T-cell (primary cell): ENCODE results near the gene ELP2. TPM values are rescaled to one million over a fixed set of nuclear protein-coding genes. Genes with fewer than 3 reads are reported as not detected.

Experiments used
- ATAC-seq, 4 experiments: fragments of 200-7000 bp in 3 of 4; fragments of 150-1000 bp in 1 of 4; cut with Tn5 transposase; replicated peaks in 1 of 4; 1 replicate in 3 of 4; 2 replicates in 1 of 4; pipeline ENCODE4 v1.10.0; 2021; ENCODE audit warnings: moderate library complexity in 3 of 4, mild to moderate bottlenecking in 2 of 4, moderate number of reproducible peaks in 1 of 4
- CTCF ChIA-PET, 2 donors: fragments of 300-600 bp; sonication (Branson Sonifier 250); formaldehyde crosslinking; loops; one replicate each; lab custom pipeline; 2022; ENCODE audit warnings: antibody characterized with exemption in 2 of 2; lab: Charles Lee
- POLR2A ChIA-PET, 2 donors: fragments of 300-600 bp; sonication (Branson Sonifier 250); formaldehyde crosslinking; loops; one replicate each; lab custom pipeline; 2022; ENCODE audit warnings: antibody characterized with exemption in 2 of 2; lab: Charles Lee
- DNase-seq, 35 experiments: peaks; one replicate each; pipeline versions ENCODE4 v3.0.0 to v3.0.0-alpha.2; 2013 to 2023
- H3K27ac ChIP-seq: one replicate; pipeline ENCODE4 v1.5.1; 2013; ENCODE audit warnings: low read length
- H3K27me3 ChIP-seq, 2 experiments: replicated peaks in 1 of 2; 1 replicate in 1 of 2; 2 replicates in 1 of 2; pipeline versions ENCODE4 v1.6.1 to v1.7.0; 2013; ENCODE audit warnings: low read length in 1 of 2, mixed read lengths in 1 of 2; ENCODE audit not compliant: control insufficient read depth in 2 of 2, insufficient read depth in 2 of 2; ENCODE audit errors: extremely low read depth in 1 of 2
- H3K36me3 ChIP-seq, 2 donors: 1 replicate in 1 of 2; 2 replicates in 1 of 2; pipeline versions ENCODE4 v1.6.1 to v1.7.0; 2013; ENCODE audit warnings: low read length in 1 of 2; ENCODE audit not compliant: control insufficient read depth in 2 of 2, insufficient read depth in 1 of 2; ENCODE audit errors: extremely low read depth in 1 of 2
- H3K4me1 ChIP-seq, 2 experiments: 1 replicate in 1 of 2; 2 replicates in 1 of 2; pipeline versions ENCODE4 v1.6.1 to v1.7.0; 2013; ENCODE audit warnings: low read length in 2 of 2, mixed read lengths in 1 of 2; ENCODE audit not compliant: insufficient read depth in 2 of 2, control insufficient read depth in 1 of 2; ENCODE audit errors: extremely low read depth in 1 of 2
- H3K4me3 ChIP-seq, 2 donors: 1 replicate in 1 of 2; 2 replicates in 1 of 2; pipeline versions ENCODE4 v1.5.1 to v1.7.0; 2013; ENCODE audit warnings: mild to moderate bottlenecking in 2 of 2, low read length in 1 of 2, moderate library complexity in 1 of 2; ENCODE audit not compliant: control insufficient read depth in 1 of 2; ENCODE audit errors: extremely low read depth in 1 of 2
- H3K9me3 ChIP-seq: 2 replicates; pipeline ENCODE4 v1.7.0; 2013
- H3K27ac Mint-ChIP-seq, 2 donors: one replicate each; pipeline ENCODE4 v1.8.0; 2020 to 2021; ENCODE audit warnings: mild to moderate bottlenecking in 2 of 2, mixed read lengths in 2 of 2
- H3K27me3 Mint-ChIP-seq, 2 donors: one replicate each; pipeline ENCODE4 v1.8.0; 2021 to 2022; ENCODE audit warnings: mixed read lengths in 2 of 2
- H3K36me3 Mint-ChIP-seq: one replicate; pipeline ENCODE4 v1.8.0; 2021; ENCODE audit warnings: mixed read lengths
- H3K4me1 Mint-ChIP-seq, 3 donors: one replicate each; pipeline ENCODE4 v1.8.0; 2020 to 2022; ENCODE audit warnings: mixed read lengths in 3 of 3, mild to moderate bottlenecking in 1 of 3
- H3K4me3 Mint-ChIP-seq, 3 donors: one replicate each; pipeline ENCODE4 v1.8.0; 2020 to 2022; ENCODE audit warnings: mild to moderate bottlenecking in 3 of 3, mixed read lengths in 3 of 3, moderate library complexity in 3 of 3
- H3K9me3 Mint-ChIP-seq, 3 donors: one replicate each; pipeline ENCODE4 v1.8.0; 2020 to 2022; ENCODE audit warnings: mixed read lengths in 3 of 3
- WGBS: methylation state at CpG from one replicate; pipeline ENCODE4 v1.1.5; 2013; ENCODE audit warnings: missing lambda C conversion rate; ENCODE audit not compliant: insufficient coverage; 5-methylcytosine and 5-hydroxymethylcytosine counted together
- total RNA-seq, 35 experiments: library from RNA in 6 of 35; stranded (reverse) in 6 of 35; fragments of 120-200 nt in 1 of 35; gene quantifications; one replicate each; pipeline versions ENCODE4 v1.2.1 to v1.2.4 and lab custom pipeline; 2013 to 2026

Gene ELP2
- total RNA-seq, 5 donors from 2014 or later (not counting 1 experiment from before 2014, with no cell fraction given), result 109 to 156 (median 150) TPM

GRCh38 chr18:36141576-36141975, 11.9 kb downstream of the ELP2 start:
- H3K36me3 Mint-ChIP-seq, result peaks cover 59% of the 10 kb centered on the region
- H3K27me3 Mint-ChIP-seq, result no peaks in the 10 kb centered on the region
- no peaks in the 10 kb centered on the region for H3K4me1 ChIP-seq
- no peak overlapping the region for H3K4me3 ChIP-seq
- CTCF ChIA-PET, result interaction anchor here in 1 of 2 donors (0.7 kb wide), 2 partner anchors 145 to 1789 kb away, joined by 6 read pairs; no protein-coding TSS in a partner anchor
- peaks cover 5 to 91% of the 10 kb centered on the region in 2 donors for H3K36me3 ChIP-seq
- POLR2A ChIA-PET, result interaction anchor here (0.6 to 0.7 kb wide), 3 partner anchors 8 to 125 kb away, joined by 3 to 9 read pairs (median 7); no protein-coding TSS in a partner anchor
- WGBS, result 100% methylated on average over 1 of the region's 4 CpGs
- no peaks in the 10 kb centered on the region for H3K9me3 ChIP-seq
- H3K27ac ChIP-seq, result no peak overlapping the region
- no peaks in the 10 kb centered on the region for H3K27me3 ChIP-seq
- no peak overlapping the region for H3K27ac Mint-ChIP-seq
- DNase-seq (no peak), ATAC-seq (no peak)
- no peak overlapping the region for H3K4me3 Mint-ChIP-seq
- no peaks in the 10 kb centered on the region for H3K9me3 Mint-ChIP-seq
- peaks cover 0 to 18% (median 11%) of the 10 kb centered on the region in 3 donors for H3K4me1 Mint-ChIP-seq

- Mint-ChIP-seq H3K4me1 (peaks cover 0 to 10% (median 7%) of the 10 kb centered on the region in 3 donors), H3K36me3 (peaks cover 58% of the 10 kb centered on the region), H3K27ac (no peak overlapping the region), H3K4me3 (no peak overlapping the region), H3K9me3 (no peaks in the 10 kb centered on the region), H3K27me3 (no peaks in the 10 kb centered on the region)
- H3K27ac ChIP-seq, result no peak overlapping the region
- H3K4me1 ChIP-seq, result no peaks in the 10 kb centered on the region
- CTCF ChIA-PET, result interaction anchor here in 1 of 2 donors (0.7 kb wide), 1 partner anchor 20 kb away, joined by 3 read pairs; no protein-coding TSS in a partner anchor
- DNase-seq (no peak), ATAC-seq (no peak)
- H3K27me3 ChIP-seq, result no peaks in the 10 kb centered on the region
- no peaks in the 10 kb centered on the region for H3K9me3 ChIP-seq
- H3K4me3 ChIP-seq, result no peak overlapping the region
- POLR2A ChIA-PET, result no interaction called here
- no CpG with 5 or more reads among the region's 3 CpGs for WGBS
- H3K36me3 ChIP-seq, result peaks cover 5 to 91% of the 10 kb centered on the region in 2 donors
These were observed 13.1 kb downstream of the ELP2 start for GRCh38 chr18:36142751-36143150.

- no peaks in the 10 kb centered on the region for H3K27me3 ChIP-seq
- DNase-seq, result no peak
- ChIA-PET POLR2A (no interaction called here), CTCF (interaction anchor here in 1 of 2 donors (0.6 to 0.7 kb wide), 3 partner anchors 20 to 687 kb away, joined by 3 to 5 read pairs (median 4); no protein-coding TSS in a partner anchor)
- peaks cover 5 to 91% of the 10 kb centered on the region in 2 donors for H3K36me3 ChIP-seq
- no CpG with 5 or more reads among the region's 2 CpGs for WGBS
- no peaks in the 10 kb centered on the region for H3K9me3 ChIP-seq
- ATAC-seq, result no peak
- Mint-ChIP-seq H3K4me3 (no peak overlapping the region), H3K36me3 (peaks cover 54% of the 10 kb centered on the region), H3K27me3 (no peaks in the 10 kb centered on the region), H3K4me1 (peaks cover 0 to 7% (median 6%) of the 10 kb centered on the region in 3 donors), H3K9me3 (no peaks in the 10 kb centered on the region), H3K27ac (no peak overlapping the region)
- no peaks in the 10 kb centered on the region for H3K4me1 ChIP-seq
- no peak overlapping the region for H3K27ac ChIP-seq
- no peak overlapping the region for H3K4me3 ChIP-seq
These were observed 13.7 kb downstream of the ELP2 start for GRCh38 chr18:36143391-36143790.

GRCh38 chr18:36149514-36150289, 20.0 kb downstream of the ELP2 start:
- ChIA-PET CTCF (no interaction called here), POLR2A (interaction anchor here (0.5 to 0.6 kb wide), 2 partner anchors 8 to 26 kb away, joined by 3 read pairs; no protein-coding TSS in a partner anchor)
- Mint-ChIP-seq H3K4me1 (peaks cover 5 to 19% (median 13%) of the 10 kb centered on the region in 3 donors), H3K27ac (no peak overlapping the region), H3K36me3 (peaks cover 60% of the 10 kb centered on the region), H3K27me3 (no peaks in the 10 kb centered on the region), H3K4me3 (no peak overlapping the region), H3K9me3 (no peaks in the 10 kb centered on the region)
- no peaks in the 10 kb centered on the region for H3K9me3 ChIP-seq
- ATAC-seq, result no peak
- H3K27ac ChIP-seq, result no peak overlapping the region
- H3K27me3 ChIP-seq, result no peaks in the 10 kb centered on the region
- WGBS, result no CpG with 5 or more reads among the region's 5 CpGs
- no peak for DNase-seq
- peaks cover 6 to 89% of the 10 kb centered on the region in 2 donors for H3K36me3 ChIP-seq
- H3K4me3 ChIP-seq, result no peak overlapping the region
- no peaks in the 10 kb centered on the region for H3K4me1 ChIP-seq

GRCh38 chr18:36152781-36153180, 23.1 kb downstream of the ELP2 start:
- ChIA-PET POLR2A (interaction anchor here in 1 of 2 donors (0.6 kb wide), 1 partner anchor 812 kb away, joined by 3 read pairs; no protein-coding TSS in a partner anchor), CTCF (no interaction called here)
- peaks cover 59% of the 10 kb centered on the region for H3K36me3 Mint-ChIP-seq
- Histone ChIP-seq H3K9me3 (no peaks in the 10 kb centered on the region), H3K27ac (no peak overlapping the region), H3K4me1 (no peaks in the 10 kb centered on the region), H3K4me3 (no peak overlapping the region), H3K27me3 (no peaks in the 10 kb centered on the region), H3K36me3 (peaks cover 6 to 89% of the 10 kb centered on the region in 2 donors)
- DNase-seq (no peak), ATAC-seq (no peak)
- H3K27ac Mint-ChIP-seq, result no peak overlapping the region
- WGBS, result no CpG with 5 or more reads among the region's 1 CpG
- peaks cover 17 to 29% (median 23%) of the 10 kb centered on the region in 3 donors for H3K4me1 Mint-ChIP-seq
- H3K4me3 Mint-ChIP-seq, result no peak overlapping the region
- no peaks in the 10 kb centered on the region for H3K27me3 Mint-ChIP-seq
- H3K9me3 Mint-ChIP-seq, result no peaks in the 10 kb centered on the region

- H3K27me3 Mint-ChIP-seq, result no peaks in the 10 kb centered on the region
- no peaks in the 10 kb centered on the region for H3K27me3 ChIP-seq
- ChIA-PET POLR2A (no interaction called here), CTCF (no interaction called here)
- H3K4me1 ChIP-seq, result no peaks in the 10 kb centered on the region
- H3K27ac Mint-ChIP-seq, result no peak overlapping the region
- H3K36me3 ChIP-seq, result peaks cover 6 to 89% of the 10 kb centered on the region in 2 donors
- WGBS, result no CpG with 5 or more reads among the region's 4 CpGs
- peaks cover 63% of the 10 kb centered on the region for H3K36me3 Mint-ChIP-seq
- H3K9me3 ChIP-seq, result no peaks in the 10 kb centered on the region
- DNase-seq (no peak), ATAC-seq (no peak)
- H3K4me1 Mint-ChIP-seq, result peaks cover 19 to 32% (median 23%) of the 10 kb centered on the region in 3 donors
- no peak overlapping the region for H3K4me3 Mint-ChIP-seq
- no peak overlapping the region for H3K27ac ChIP-seq
- no peaks in the 10 kb centered on the region for H3K9me3 Mint-ChIP-seq
- H3K4me3 ChIP-seq, result no peak overlapping the region
These were observed 23.5 kb downstream of the ELP2 start for GRCh38 chr18:36153203-36153602.
